ENCODE measurements around the gene ASCL3.

DNA sequence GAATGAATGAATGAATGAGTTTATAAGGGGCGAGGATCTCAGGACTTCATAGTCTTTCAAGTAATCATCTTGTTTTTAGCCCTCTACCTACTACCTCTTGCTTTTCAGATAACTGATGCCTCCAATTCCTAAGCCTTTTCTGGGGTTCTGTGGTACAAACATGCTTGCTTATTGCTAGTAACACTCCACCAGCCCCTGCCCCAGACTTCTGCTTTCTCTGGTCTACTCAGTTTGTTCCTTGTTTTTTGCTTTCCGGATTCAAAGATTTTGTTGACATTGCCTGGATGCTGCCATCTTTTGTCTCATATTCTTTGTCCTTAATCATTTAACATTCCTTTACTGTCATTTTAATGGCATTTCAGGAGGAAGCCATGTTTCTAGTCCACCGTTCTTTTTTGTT lies 30.3 kb upstream of the ASCL3 start:
- TF ChIP-seq, protein P1, sequence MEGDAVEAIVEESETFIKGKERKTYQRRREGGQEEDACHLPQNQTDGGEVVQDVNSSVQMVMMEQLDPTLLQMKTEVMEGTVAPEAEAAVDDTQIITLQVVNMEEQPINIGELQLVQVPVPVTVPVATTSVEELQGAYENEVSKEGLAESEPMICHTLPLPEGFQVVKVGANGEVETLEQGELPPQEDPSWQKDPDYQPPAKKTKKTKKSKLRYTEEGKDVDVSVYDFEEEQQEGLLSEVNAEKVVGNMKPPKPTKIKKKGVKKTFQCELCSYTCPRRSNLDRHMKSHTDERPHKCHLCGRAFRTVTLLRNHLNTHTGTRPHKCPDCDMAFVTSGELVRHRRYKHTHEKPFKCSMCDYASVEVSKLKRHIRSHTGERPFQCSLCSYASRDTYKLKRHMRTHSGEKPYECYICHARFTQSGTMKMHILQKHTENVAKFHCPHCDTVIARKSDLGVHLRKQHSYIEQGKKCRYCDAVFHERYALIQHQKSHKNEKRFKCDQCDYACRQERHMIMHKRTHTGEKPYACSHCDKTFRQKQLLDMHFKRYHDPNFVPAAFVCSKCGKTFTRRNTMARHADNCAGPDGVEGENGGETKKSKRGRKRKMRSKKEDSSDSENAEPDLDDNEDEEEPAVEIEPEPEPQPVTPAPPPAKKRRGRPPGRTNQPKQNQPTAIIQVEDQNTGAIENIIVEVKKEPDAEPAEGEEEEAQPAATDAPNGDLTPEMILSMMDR (IDR thresholded peaks at IDR 0.05), result no peak
- no peak for TF ChIP-seq POLR2A (IDR thresholded peaks at IDR 0.05)
- TF ChIP-seq POLR2AphosphoS5 (IDR thresholded peaks at IDR 0.05), result no peak

All from prostate gland (tissue), 2 donors.